Upper lobe of left lung (tissue), 6 donors: ENCODE data around the gene LSM3. TPM values are rescaled to one million over a fixed set of nuclear protein-coding genes. Genes with fewer than 3 reads are reported as not detected.
A peak's percentile ranks its signal among the peaks of the same experiment; 100 is the strongest.

ENCODE experiments used
- ATAC-seq, 2 donors: fragments of 200-7000 bp; cut with Tn5 transposase; one replicate each; pipeline ENCODE4 v1.9.1; 2022; ENCODE audit warnings: mild to moderate bottlenecking in 2 of 2, moderate library complexity in 2 of 2; ENCODE audit not compliant: low FRiP score in 2 of 2
- DNase-seq, 2 donors: peaks; one replicate each; pipeline ENCODE4 v3.0.0-alpha.2; 2019 to 2020
- H3K27ac ChIP-seq, 4 donors: fragments of 200-600 bp; sonication (generic); one replicate each; pipeline ENCODE4 v1.5.1; 2016 to 2019
- H3K27me3 ChIP-seq, 4 donors: fragments of 200-600 bp; sonication (generic); one replicate each; pipeline ENCODE4 v1.5.1; 2017 to 2019
- H3K36me3 ChIP-seq, 4 donors: fragments of 200-600 bp; sonication (generic); one replicate each; pipeline ENCODE4 v1.5.1; 2016 to 2019
- H3K4me1 ChIP-seq, 4 donors: fragments of 200-600 bp; sonication (generic); one replicate each; pipeline ENCODE4 v1.5.1; 2018 to 2019
- H3K4me3 ChIP-seq, 4 donors: fragments of 200-600 bp; sonication (generic); one replicate each; pipeline ENCODE4 v1.5.1; 2017 to 2019; ENCODE audit warnings: mild to moderate bottlenecking in 2 of 4, moderate library complexity in 1 of 4
- H3K9me3 ChIP-seq, 4 donors: fragments of 200-600 bp; sonication (generic); one replicate each; pipeline ENCODE4 v1.5.1; 2018 to 2019
- EP300 ChIP-seq, 4 donors: sonication (generic); formaldehyde crosslinking; IDR thresholded peaks; one replicate each; pipeline ENCODE4 v1.5.1; 2017; ENCODE audit warnings: antibody characterized with exemption in 4 of 4, control low read depth in 2 of 4
- POLR2A ChIP-seq, 4 donors: fragments of 450-650 bp; IDR thresholded peaks; one replicate each; pipeline ENCODE4 v1.5.1; 2016 to 2017; ENCODE audit warnings: antibody characterized with exemption in 4 of 4, mild to moderate bottlenecking in 2 of 4
- POLR2AphosphoS5 ChIP-seq, 2 donors: sonication (generic); formaldehyde crosslinking; IDR thresholded peaks; one replicate each; pipeline ENCODE4 v1.5.1; 2017; ENCODE audit warnings: antibody characterized with exemption in 2 of 2
- WGBS, 2 donors: methylation state at CpG; one replicate each; pipeline ENCODE4 v1.1.5; 2017 to 2018; 5-methylcytosine and 5-hydroxymethylcytosine counted together
- total RNA-seq, 6 donors: library from RNA; depleted of rRNA in 4 of 6; stranded (reverse); fragments of >200 nt in 4 of 6; gene quantifications; one replicate each; pipeline versions ENCODE4 v1.1.0 to v1.2.1, GENCODE V29; 2016 to 2021
- TF ChIP-seq, protein P1 (sequence below), 6 experiments: fragments of 450-650 bp in 4 of 6; fragments of 200-600 bp in 2 of 6; sonication (generic) in 2 of 6; IDR thresholded peaks; one replicate each; pipeline ENCODE4 v1.5.1; 2016 to 2019; ENCODE audit warnings: antibody characterized with exemption in 6 of 6
- donor health status: DM: no; HTN: no; CAD: no; lungs with moderate emphysema.
- donor health status: DM: no; HTN: yes; CAD: no; lungs with severe emphysema.

The LSM3 gene
- total RNA-seq, 6 donors from 2014 or later = 2.1 to 10.3 (median 8.6) TPM

DNA sequence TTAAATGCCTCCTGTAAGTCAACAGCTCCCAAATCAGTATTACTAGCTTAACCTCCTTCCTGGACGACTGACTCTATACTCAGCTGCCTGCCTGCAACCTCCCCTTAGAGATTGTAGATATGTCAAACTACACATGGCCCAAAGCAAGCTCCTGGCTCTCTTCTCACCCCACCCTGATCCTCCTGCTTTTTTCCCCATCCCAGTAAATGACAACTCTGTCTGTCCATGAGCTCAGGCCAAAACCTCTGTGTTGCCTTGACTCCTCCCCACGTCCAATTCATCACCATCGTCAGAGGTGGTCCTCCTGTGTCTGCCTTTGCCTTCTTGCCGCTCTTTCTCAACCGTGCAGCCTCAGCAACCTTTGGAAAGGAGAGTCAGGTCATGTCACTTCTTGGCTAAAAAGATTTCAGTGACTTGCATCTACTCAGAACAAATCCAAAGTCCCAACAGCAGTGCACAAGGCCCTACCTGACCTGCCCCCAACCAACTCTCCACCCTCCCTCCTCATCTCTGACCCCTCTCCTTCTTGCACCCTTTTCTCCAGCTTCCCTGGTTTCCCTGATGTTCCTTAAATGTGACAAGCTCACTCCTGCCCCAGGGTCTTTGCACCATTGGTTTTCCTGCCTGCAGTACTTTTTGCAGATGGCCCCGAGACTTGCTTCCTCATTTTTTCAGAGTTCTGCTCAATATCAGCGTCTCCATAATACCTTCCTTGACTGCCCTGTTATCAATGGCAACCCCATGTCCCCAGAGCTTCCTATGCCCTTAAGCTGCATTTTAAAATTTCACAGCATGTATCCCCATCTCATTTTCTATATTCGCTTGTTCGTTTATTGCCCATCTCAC, 52.8 kb downstream of the LSM3 start:
- DNase-seq = no peak
- Histone ChIP-seq H3K4me3 (no peak overlapping the region), H3K27me3 (no peaks in the 10 kb centered on the region), H3K9me3 (peaks cover 0 to 4% (median 0%) of the 10 kb centered on the region in 4 donors), H3K27ac (no peak overlapping the region), H3K36me3 (no peaks in the 10 kb centered on the region), H3K4me1 (peaks cover 5 to 33% (median 20%) of the 10 kb centered on the region in 4 donors)
- no peak for ATAC-seq
- WGBS, 2 donors = 73 to 80% methylated on average over 9 of the region's 9 CpGs
- TF ChIP-seq EP300 (IDR thresholded peaks at IDR 0.05) (no peak), POLR2AphosphoS5 (IDR thresholded peaks at IDR 0.05) (no peak), POLR2A (IDR thresholded peaks at IDR 0.05) (no peak)
- TF ChIP-seq, protein P1, sequence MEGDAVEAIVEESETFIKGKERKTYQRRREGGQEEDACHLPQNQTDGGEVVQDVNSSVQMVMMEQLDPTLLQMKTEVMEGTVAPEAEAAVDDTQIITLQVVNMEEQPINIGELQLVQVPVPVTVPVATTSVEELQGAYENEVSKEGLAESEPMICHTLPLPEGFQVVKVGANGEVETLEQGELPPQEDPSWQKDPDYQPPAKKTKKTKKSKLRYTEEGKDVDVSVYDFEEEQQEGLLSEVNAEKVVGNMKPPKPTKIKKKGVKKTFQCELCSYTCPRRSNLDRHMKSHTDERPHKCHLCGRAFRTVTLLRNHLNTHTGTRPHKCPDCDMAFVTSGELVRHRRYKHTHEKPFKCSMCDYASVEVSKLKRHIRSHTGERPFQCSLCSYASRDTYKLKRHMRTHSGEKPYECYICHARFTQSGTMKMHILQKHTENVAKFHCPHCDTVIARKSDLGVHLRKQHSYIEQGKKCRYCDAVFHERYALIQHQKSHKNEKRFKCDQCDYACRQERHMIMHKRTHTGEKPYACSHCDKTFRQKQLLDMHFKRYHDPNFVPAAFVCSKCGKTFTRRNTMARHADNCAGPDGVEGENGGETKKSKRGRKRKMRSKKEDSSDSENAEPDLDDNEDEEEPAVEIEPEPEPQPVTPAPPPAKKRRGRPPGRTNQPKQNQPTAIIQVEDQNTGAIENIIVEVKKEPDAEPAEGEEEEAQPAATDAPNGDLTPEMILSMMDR (IDR thresholded peaks at IDR 0.05) = no peak

DNA sequence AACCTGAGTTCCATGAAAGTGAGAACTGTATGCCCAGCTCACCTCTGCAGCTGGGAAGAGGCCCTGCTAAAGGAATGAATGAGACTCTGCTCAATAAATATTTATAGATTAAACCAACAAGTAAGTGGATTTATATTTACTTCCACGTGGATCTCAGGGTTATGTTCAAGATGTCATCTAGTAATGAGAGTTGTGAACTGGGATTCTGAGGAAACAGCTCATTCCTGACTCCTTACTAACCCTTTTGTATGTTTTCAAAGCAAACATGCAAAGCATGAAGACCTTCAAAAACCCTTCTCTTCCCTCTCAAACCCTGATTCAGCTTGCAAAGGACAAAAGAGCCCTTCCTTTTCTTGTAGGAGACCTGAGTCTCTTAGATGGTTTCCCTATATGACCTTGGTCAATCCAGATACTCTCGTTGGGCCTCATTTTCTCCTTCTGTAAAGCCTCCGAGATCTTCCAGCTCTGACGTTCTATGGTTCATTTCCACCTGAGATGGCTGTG, 53.4 kb downstream of the LSM3 start:
- H3K4me1 ChIP-seq = peaks cover 5 to 34% (median 20%) of the 10 kb centered on the region in 4 donors
- ATAC-seq (no peak), DNase-seq (no peak)
- H3K9me3 ChIP-seq = peaks cover 0 to 4% (median 0%) of the 10 kb centered on the region in 4 donors
- no peak overlapping the region for H3K27ac ChIP-seq
- no peak overlapping the region for H3K4me3 ChIP-seq
- 59 to 70% methylated on average over 4 of the region's 4 CpGs for WGBS, 2 donors
- no peaks in the 10 kb centered on the region for H3K27me3 ChIP-seq
- H3K36me3 ChIP-seq = no peaks in the 10 kb centered on the region
- no peak for TF ChIP-seq EP300 (IDR thresholded peaks at IDR 0.05)
- TF ChIP-seq POLR2A (IDR thresholded peaks at IDR 0.05) = no peak
- no peak for TF ChIP-seq POLR2AphosphoS5 (IDR thresholded peaks at IDR 0.05)
- TF ChIP-seq, protein P1 (IDR thresholded peaks at IDR 0.05) = no peak

DNA sequence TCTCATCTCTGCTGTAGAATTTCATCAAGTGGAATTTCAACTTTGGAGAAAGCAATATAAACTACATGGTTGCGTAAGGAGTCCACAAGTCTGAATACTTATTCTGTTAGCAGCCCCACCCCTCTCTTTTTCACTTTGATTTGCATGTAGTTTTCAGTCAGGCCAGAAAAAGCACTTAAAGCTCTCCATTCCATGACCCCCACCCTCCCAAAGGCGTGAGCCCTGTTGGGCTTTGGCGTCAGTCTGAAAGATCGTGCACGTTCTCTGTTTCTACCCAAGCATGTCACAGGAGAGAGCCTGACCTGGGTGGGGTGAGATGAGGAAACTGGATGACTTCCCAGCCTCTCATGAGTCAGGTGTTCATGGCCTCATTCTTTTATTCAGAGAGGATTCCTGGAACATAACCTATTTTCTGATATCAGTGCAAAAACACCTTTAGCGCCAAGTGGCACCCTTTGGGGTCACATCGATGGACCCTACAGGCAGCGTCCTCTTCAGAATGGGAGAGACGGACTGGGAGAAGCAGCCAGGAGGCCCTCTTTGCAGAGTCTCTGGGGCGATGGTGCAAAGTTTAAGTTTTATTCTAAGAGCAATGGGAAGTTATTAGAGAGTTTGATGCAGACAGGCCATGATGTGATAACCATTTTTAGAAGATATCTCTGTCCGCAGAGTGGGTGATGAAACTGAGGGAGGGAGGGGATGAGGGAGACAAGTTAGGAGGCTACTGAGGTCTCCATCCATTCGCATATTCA, 55.8 kb downstream of the LSM3 start:
- Histone ChIP-seq H3K4me1 (peaks cover 5 to 29% (median 16%) of the 10 kb centered on the region in 4 donors), H3K27me3 (no peaks in the 10 kb centered on the region), H3K27ac (peak overlapping the region; percentile 62 to 81 (median 75)), H3K4me3 (no peak overlapping the region), H3K36me3 (no peaks in the 10 kb centered on the region), H3K9me3 (peaks cover 0 to 4% (median 0%) of the 10 kb centered on the region in 4 donors)
- 54 to 63% methylated on average over 11 to 12 of the region's 12 CpGs for WGBS, 2 donors
- TF ChIP-seq, protein P1 (IDR thresholded peaks at IDR 0.05) = no peak
- peak in 2 of 4 donors; percentile 64 to 67 for TF ChIP-seq EP300 (IDR thresholded peaks at IDR 0.05)
- TF ChIP-seq POLR2AphosphoS5 (IDR thresholded peaks at IDR 0.05) = peak; percentile 56 to 65
- ATAC-seq (peak; percentile 80 to 94), DNase-seq (peak in 1 of 2 donors; percentile 82)

DNA sequence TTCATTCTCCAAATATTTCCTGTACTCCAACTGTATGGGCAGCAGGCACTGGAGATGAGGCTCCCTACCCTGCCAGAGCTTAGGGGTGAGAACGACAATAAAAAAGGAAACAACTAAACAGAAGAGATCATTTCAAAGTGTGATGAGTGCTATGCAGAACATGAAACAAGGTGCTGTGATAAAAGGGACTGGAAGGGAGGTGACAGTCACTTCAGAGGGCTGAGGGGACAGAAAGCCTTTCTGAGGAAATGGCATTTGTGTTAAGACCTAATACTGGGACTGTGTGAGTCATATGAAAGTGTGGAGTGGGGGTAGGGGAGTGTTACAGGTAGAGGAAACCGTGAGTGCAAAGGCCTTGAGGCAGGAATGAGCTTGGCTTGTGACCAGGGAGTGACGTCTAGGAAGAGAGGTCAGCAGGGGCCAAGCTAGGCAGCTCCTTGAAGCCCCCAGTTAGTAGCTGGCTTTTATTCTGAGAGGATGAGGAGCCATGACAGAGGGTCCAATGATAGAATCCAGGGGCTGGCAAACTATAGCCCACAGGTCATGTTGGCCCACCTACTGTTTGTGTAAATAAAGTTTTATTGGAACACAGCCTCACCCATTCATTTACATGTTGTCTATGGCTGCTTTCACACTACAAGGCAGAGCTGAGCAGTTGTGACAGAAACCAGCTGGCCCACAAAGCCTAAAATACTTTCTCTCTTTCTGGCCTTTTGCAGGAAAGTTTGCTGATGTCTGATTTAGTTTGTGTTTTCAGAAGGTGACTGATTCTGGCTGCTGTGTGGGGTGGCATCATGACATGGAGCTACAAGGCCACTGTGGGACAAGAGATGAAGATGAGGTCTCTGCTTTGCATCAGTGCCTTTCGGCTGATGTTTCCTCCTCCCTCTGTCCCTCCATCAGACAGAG, 56.6 kb downstream of the LSM3 start:
- Histone ChIP-seq H3K9me3 (peaks cover 0 to 4% (median 0%) of the 10 kb centered on the region in 4 donors), H3K36me3 (no peaks in the 10 kb centered on the region), H3K4me3 (no peak overlapping the region), H3K27me3 (no peaks in the 10 kb centered on the region), H3K27ac (peak overlapping the region; percentile 62 to 81 (median 75)), H3K4me1 (peaks cover 5 to 27% (median 16%) of the 10 kb centered on the region in 4 donors)
- no peak for TF ChIP-seq POLR2AphosphoS5 (IDR thresholded peaks at IDR 0.05)
- TF ChIP-seq POLR2A (IDR thresholded peaks at IDR 0.05) = no peak
- TF ChIP-seq, protein P1 (IDR thresholded peaks at IDR 0.05) = no peak
- no peak for TF ChIP-seq EP300 (IDR thresholded peaks at IDR 0.05)
- WGBS, 2 donors = 48 to 51% methylated on average over 4 of the region's 4 CpGs
- ATAC-seq (no peak), DNase-seq (peak in 1 of 2 donors; percentile 62)
